ENCODE measurements around the gene CLCN4.

Gene CLCN4

DNA sequence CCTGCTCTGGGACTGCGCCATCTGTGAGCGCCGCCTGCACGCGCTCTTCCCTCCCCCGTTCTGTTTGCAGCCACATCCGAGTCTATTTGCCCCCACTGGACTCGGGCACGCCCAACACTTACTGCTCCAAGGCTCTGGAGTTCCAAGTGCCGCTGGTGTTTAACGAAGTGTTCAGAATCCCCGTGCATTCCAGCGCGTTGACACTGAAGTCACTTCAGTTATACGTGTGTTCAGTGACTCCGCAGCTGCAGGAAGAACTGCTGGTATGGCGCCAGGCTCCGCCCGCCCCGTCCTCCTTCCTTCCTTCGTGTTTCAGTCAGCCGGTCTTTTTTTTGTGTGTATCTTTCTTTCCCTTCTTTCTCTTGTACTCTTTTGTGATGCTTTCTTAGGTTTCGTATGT, 30.7 kb upstream of the CLCN4 start:
- Histone ChIP-seq H3K4me1 (ENCODE audit: insufficient read depth, low read length, poor library complexity, severe bottlenecking) (no peaks in the 10 kb centered on the region), H3K9me2 (replicated peaks; ENCODE audit: low read depth, low read length) (no peaks in the 10 kb centered on the region), H3K36me3 (ENCODE audit: insufficient read depth, low read length) (no peaks in the 10 kb centered on the region), H3K9ac (ENCODE audit: low read depth, low read length, poor library complexity, severe bottlenecking) (no peak overlapping the region), H3K27me3 (ENCODE audit: insufficient read depth, low read length, poor library complexity, severe bottlenecking) (no peaks in the 10 kb centered on the region), H3K9me3 (ENCODE audit: insufficient read depth, low read depth, low read length) (no peaks in the 10 kb centered on the region), H3K79me2 (ENCODE audit: insufficient read depth, low read length) (no peaks in the 10 kb centered on the region), H3K4me3 (ENCODE audit: low read length, poor library complexity, severe bottlenecking) (no peak overlapping the region), H3K4me2 (ENCODE audit: low read depth, low read length, poor library complexity, severe bottlenecking) (no peak overlapping the region), H2AFZ (ENCODE audit: low read length) (no peak overlapping the region), H4K20me1 (ENCODE audit: insufficient read depth, low read length, poor library complexity, severe bottlenecking) (no peaks in the 10 kb centered on the region), H3F3A (ENCODE audit: low read depth) (no peaks in the 10 kb centered on the region)
- TF ChIP-seq, protein P1, sequence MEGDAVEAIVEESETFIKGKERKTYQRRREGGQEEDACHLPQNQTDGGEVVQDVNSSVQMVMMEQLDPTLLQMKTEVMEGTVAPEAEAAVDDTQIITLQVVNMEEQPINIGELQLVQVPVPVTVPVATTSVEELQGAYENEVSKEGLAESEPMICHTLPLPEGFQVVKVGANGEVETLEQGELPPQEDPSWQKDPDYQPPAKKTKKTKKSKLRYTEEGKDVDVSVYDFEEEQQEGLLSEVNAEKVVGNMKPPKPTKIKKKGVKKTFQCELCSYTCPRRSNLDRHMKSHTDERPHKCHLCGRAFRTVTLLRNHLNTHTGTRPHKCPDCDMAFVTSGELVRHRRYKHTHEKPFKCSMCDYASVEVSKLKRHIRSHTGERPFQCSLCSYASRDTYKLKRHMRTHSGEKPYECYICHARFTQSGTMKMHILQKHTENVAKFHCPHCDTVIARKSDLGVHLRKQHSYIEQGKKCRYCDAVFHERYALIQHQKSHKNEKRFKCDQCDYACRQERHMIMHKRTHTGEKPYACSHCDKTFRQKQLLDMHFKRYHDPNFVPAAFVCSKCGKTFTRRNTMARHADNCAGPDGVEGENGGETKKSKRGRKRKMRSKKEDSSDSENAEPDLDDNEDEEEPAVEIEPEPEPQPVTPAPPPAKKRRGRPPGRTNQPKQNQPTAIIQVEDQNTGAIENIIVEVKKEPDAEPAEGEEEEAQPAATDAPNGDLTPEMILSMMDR (conservative IDR thresholded peaks at IDR 0.05; ENCODE audit: low read length) = no peak
- TF ChIP-seq EZH2phosphoT487 (IDR thresholded peaks at IDR 0.05; ENCODE audit: borderline replicate concordance) = no peak

DNA sequence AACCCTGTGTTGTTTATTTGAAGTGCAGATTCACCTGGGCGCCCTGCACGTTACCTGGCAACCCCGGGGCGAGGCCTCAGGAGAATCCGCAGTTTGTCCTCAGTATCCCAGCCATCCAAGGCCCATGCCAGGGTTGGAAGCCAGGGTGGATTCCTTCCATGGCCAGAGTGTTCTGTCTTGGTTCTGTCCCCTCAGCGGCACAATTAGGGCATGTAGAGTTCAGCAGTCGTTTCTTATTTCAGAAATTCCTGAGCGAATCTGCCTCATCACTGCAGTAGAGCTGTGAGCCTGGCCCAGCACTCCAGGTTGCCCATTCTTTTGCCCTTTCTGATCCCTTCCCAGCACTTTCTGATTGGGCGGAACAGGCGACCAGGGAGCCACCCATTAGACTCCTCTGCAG, 29.9 kb upstream of the CLCN4 start:
- H3K4me2 ChIP-seq (ENCODE audit: low read depth, low read length, poor library complexity, severe bottlenecking) = no peak overlapping the region
- TF ChIP-seq, protein P1 (conservative IDR thresholded peaks at IDR 0.05; ENCODE audit: low read length) = no peak
- no peak for TF ChIP-seq EZH2phosphoT487 (IDR thresholded peaks at IDR 0.05; ENCODE audit: borderline replicate concordance)
- H4K20me1 ChIP-seq (ENCODE audit: insufficient read depth, low read length, poor library complexity, severe bottlenecking) = no peaks in the 10 kb centered on the region
- no peak overlapping the region for H2AFZ ChIP-seq (ENCODE audit: low read length)
- no peaks in the 10 kb centered on the region for H3K9me3 ChIP-seq (ENCODE audit: insufficient read depth, low read depth, low read length)
- H3F3A ChIP-seq (ENCODE audit: low read depth) = no peaks in the 10 kb centered on the region
- H3K9me2 ChIP-seq (replicated peaks; ENCODE audit: low read depth, low read length) = no peaks in the 10 kb centered on the region
- H3K4me1 ChIP-seq (ENCODE audit: insufficient read depth, low read length, poor library complexity, severe bottlenecking) = no peaks in the 10 kb centered on the region
- H3K9ac ChIP-seq (ENCODE audit: low read depth, low read length, poor library complexity, severe bottlenecking) = no peak overlapping the region
- H3K4me3 ChIP-seq (ENCODE audit: low read length, poor library complexity, severe bottlenecking) = no peak overlapping the region
- H3K79me2 ChIP-seq (ENCODE audit: insufficient read depth, low read length) = no peaks in the 10 kb centered on the region
- H3K36me3 ChIP-seq (ENCODE audit: insufficient read depth, low read length) = no peaks in the 10 kb centered on the region
- no peaks in the 10 kb centered on the region for H3K27me3 ChIP-seq (ENCODE audit: insufficient read depth, low read length, poor library complexity, severe bottlenecking)

DNA sequence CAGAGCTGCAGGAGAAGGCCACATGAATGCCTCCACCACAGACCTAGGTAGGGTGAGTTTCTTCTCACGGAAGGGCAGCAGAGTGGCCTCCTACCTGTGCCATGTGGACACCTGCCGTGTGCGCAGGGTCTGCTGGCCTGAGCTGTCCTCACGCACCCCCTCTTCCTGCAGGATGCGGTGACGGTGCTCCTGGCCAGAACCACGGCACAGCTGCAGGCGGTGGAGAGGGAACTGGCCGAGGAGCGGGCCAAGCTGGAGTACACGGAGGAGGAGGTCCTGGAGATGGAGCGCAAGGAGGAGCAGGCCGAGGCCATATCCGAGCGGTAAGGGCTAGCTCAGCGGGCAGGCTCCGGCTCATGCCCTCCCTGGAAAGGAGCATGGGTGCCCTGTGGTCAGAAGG, 28.4 kb upstream of the CLCN4 start:
- Histone ChIP-seq H3F3A (ENCODE audit: low read depth) (no peaks in the 10 kb centered on the region), H3K36me3 (ENCODE audit: insufficient read depth, low read length) (no peaks in the 10 kb centered on the region), H3K9me2 (replicated peaks; ENCODE audit: low read depth, low read length) (no peaks in the 10 kb centered on the region), H3K27me3 (ENCODE audit: insufficient read depth, low read length, poor library complexity, severe bottlenecking) (no peaks in the 10 kb centered on the region), H3K79me2 (ENCODE audit: insufficient read depth, low read length) (no peaks in the 10 kb centered on the region), H3K4me3 (ENCODE audit: low read length, poor library complexity, severe bottlenecking) (no peak overlapping the region), H3K4me1 (ENCODE audit: insufficient read depth, low read length, poor library complexity, severe bottlenecking) (no peaks in the 10 kb centered on the region), H3K9ac (ENCODE audit: low read depth, low read length, poor library complexity, severe bottlenecking) (no peak overlapping the region), H3K9me3 (ENCODE audit: insufficient read depth, low read depth, low read length) (no peaks in the 10 kb centered on the region), H2AFZ (ENCODE audit: low read length) (no peak overlapping the region), H4K20me1 (ENCODE audit: insufficient read depth, low read length, poor library complexity, severe bottlenecking) (no peaks in the 10 kb centered on the region), H3K4me2 (ENCODE audit: low read depth, low read length, poor library complexity, severe bottlenecking) (no peak overlapping the region)
- TF ChIP-seq EZH2phosphoT487 (IDR thresholded peaks at IDR 0.05; ENCODE audit: borderline replicate concordance) = no peak
- TF ChIP-seq, protein P1 (conservative IDR thresholded peaks at IDR 0.05; ENCODE audit: low read length) = no peak
